ENCODE results near the gene MC5R.
"Not testable (repeated sequence)": the region's sequence is repeated elsewhere in the genome, so short reads cannot be mapped to it uniquely, and the experiment has no call there.

MC5R gene

DNA sequence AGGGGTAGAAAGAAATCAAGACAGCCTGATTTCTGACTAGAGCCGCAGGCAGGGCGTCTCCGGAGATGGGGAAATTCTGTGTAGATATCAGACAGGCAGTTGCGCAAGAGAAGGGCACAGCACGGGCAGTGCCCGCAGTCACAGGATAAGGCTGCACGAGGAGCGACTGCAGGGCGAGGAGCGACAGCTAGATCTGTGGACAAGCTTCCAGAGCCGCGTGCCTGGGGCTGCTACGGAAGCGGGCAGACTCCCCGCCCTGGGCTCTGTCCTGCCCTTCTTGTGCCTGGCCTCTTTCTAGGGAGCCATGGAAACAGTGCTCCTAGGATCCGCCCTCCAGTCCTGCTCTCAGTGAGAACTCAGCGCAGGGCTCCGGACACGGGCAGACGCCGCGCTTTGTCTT lies 12.6 kb downstream of the MC5R start:
- H3K27me3 ChIP-seq: peaks cover 0 to 21% of the 10 kb centered on the region in 2 donors
- H3K36me3 ChIP-seq: no peaks in the 10 kb centered on the region
- intact Hi-C loops (cut with DNase I; ENCODE audit: low total_unique reads): no loop called here
- no peaks in the 10 kb centered on the region for H3K4me1 ChIP-seq
- H3K4me3 ChIP-seq: no peak overlapping the region
- no peaks in the 10 kb centered on the region for H3K9me3 ChIP-seq
- DNase-seq: no peak
- H3K27ac ChIP-seq: no peak overlapping the region
- TF ChIP-seq, protein P1, sequence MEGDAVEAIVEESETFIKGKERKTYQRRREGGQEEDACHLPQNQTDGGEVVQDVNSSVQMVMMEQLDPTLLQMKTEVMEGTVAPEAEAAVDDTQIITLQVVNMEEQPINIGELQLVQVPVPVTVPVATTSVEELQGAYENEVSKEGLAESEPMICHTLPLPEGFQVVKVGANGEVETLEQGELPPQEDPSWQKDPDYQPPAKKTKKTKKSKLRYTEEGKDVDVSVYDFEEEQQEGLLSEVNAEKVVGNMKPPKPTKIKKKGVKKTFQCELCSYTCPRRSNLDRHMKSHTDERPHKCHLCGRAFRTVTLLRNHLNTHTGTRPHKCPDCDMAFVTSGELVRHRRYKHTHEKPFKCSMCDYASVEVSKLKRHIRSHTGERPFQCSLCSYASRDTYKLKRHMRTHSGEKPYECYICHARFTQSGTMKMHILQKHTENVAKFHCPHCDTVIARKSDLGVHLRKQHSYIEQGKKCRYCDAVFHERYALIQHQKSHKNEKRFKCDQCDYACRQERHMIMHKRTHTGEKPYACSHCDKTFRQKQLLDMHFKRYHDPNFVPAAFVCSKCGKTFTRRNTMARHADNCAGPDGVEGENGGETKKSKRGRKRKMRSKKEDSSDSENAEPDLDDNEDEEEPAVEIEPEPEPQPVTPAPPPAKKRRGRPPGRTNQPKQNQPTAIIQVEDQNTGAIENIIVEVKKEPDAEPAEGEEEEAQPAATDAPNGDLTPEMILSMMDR (IDR thresholded peaks at IDR 0.05): no peak

GRCh38 chr18:13849791-13850190 lies 25.8 kb downstream of the MC5R start:
- intact Hi-C loops (cut with DNase I; ENCODE audit: low total_unique reads): no loop called here
- TF ChIP-seq, protein P1 (IDR thresholded peaks at IDR 0.05): no peak
- Histone ChIP-seq H3K27me3 (no peaks in the 10 kb centered on the region), H3K4me1 (no peaks in the 10 kb centered on the region), H3K27ac (no peak overlapping the region), H3K4me3 (no peak overlapping the region), H3K36me3 (no peaks in the 10 kb centered on the region), H3K9me3 (peaks cover 0 to 12% (median 7%) of the 10 kb centered on the region in 3 donors)
- DNase-seq: no peak

DNA sequence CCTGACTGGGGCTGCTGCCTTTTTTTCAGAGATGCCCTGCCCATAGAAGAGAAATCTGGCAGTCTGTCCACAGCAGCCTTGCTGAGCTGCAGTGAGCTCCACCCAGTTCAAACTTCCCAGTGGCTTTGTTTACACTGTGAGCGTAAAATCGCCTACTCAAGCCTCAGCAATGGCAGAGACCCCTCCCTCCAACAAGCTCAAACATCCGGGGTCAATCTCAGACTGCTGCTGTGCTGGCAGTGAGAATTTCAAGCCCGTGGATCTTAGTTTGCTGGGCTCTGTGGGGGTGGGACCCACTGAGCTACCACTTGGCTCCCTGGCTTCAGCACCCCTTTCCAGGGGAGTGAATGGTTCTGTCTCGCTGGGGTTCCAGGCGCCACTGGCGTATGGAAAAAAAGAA lies 38.9 kb downstream of the MC5R start:
- DNase-seq; H3K4me3 ChIP-seq; H3K9me3 ChIP-seq; intact Hi-C loops (cut with DNase I; ENCODE audit: low total_unique reads); H3K36me3 ChIP-seq; H3K4me1 ChIP-seq; H3K27me3 ChIP-seq; H3K27ac ChIP-seq: not testable (repeated sequence)

DNA sequence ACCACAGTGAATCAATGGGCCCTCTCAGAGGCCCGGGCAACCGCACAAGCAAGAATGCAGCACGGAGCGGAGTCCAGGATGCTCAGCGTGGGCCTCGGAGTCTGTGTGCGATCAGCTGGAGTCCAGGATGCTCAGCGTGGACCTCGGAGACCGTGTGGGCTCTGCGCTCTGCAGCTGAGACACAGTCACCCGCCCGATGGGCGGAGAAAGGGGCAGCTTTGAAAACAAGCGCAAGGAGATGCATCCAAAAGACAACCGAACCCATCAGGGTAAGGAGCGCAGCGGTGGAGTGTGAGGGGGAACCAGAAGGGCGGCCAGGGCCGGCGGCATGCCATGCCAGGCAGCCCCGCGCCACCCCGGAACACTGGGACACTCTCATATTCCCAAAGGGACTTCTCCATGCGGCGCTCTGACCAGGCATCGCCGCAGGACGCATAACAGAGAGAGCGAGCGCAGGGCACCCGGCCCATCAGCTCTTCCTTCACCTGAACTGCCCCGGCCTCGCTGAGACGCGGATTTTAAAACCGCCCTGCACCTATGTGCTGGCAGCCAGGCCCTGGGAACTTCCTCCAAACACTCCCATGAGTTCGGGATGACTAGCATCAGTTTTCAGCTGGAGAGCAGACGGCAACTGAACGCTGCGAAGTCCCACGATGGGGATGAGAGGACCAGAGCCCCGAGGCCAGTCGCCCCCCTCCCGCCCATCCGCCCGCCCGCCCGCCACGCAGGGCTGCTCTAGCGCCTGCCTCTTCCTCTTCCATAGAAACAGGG lies 44.7 kb downstream of the MC5R start:
- H3K4me3 ChIP-seq: no peak overlapping the region
- H3K4me1 ChIP-seq: peaks cover 0 to 8% (median 0%) of the 10 kb centered on the region in 4 donors
- intact Hi-C loops (cut with DNase I; ENCODE audit: low total_unique reads): no loop called here
- no peak for DNase-seq
- peaks cover 0 to 31% of the 10 kb centered on the region in 2 donors for H3K27me3 ChIP-seq
- TF ChIP-seq, protein P1 (IDR thresholded peaks at IDR 0.05): no peak
- no peaks in the 10 kb centered on the region for H3K9me3 ChIP-seq
- H3K27ac ChIP-seq: no peak overlapping the region
- no peaks in the 10 kb centered on the region for H3K36me3 ChIP-seq

DNA sequence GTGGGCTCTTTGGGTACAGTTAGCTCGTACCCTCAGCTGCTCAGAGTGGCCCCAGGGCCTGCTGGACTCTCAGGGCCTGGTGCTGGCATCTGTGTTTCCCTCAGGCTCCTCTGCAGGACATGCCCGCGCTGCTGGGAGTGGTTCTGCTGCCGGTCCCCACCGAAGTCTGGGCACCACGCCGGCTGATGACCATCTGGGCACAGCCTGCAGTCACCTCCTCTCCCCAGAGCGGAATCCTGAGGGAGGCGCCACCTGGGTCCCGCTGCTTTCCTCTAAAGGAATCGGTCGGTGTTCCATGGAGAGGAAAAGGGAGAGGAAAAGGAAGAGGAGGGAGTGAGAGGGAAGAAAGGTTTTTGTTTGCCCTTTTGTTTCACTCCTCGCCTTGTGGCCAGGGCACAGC lies 47.8 kb downstream of the MC5R start:
- H3K4me3 ChIP-seq: no peak overlapping the region
- intact Hi-C loops (cut with DNase I; ENCODE audit: low total_unique reads): no loop called here

DNA sequence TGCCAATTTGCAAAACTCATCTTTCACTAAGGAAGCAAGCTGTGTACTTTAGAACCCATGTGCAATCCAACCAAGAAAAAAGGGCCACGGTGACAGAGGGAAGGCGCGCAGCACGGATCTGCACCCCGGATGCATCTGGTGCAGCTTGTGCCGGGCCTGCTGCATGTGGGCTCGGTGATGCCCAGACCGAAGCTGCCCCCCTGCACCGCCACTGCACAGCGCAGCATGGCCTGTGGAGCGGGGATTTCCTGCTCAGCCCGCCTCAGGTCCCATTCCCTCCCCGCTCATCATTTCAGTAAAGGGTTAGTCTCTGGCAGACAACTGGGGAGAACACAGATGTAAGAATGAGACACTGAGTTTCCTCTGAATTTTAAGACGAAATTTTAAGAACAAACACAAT lies 48.4 kb downstream of the MC5R start:
- H3K36me3 ChIP-seq: no peaks in the 10 kb centered on the region
- H3K27me3 ChIP-seq: peaks cover 0 to 28% of the 10 kb centered on the region in 2 donors
- no peak overlapping the region for H3K27ac ChIP-seq
- H3K4me1 ChIP-seq: peaks cover 0 to 8% (median 0%) of the 10 kb centered on the region in 4 donors
- no peak for DNase-seq
- no peaks in the 10 kb centered on the region for H3K9me3 ChIP-seq
- intact Hi-C loops (cut with DNase I; ENCODE audit: low total_unique reads): no loop called here
- TF ChIP-seq, protein P1 (IDR thresholded peaks at IDR 0.05): no peak
- no peak overlapping the region for H3K4me3 ChIP-seq

More for the DNA sequence above, 47.8 kb downstream of the MC5R start:
- Histone ChIP-seq H3K4me1 (peaks cover 0 to 8% (median 0%) of the 10 kb centered on the region in 4 donors), H3K27ac (no peak overlapping the region), H3K27me3 (peaks cover 0 to 31% of the 10 kb centered on the region in 2 donors), H3K36me3 (no peaks in the 10 kb centered on the region), H3K9me3 (no peaks in the 10 kb centered on the region)
- TF ChIP-seq, protein P1 (IDR thresholded peaks at IDR 0.05): no peak
- no peak for DNase-seq
